GM12801 (cell line): ENCODE results near the gene ASIC3.

Experiments used
- TF ChIP-seq, protein P1 (sequence below): IDR thresholded peaks from one replicate; pipeline ENCODE4 v1.5.1; 2011; ENCODE audit warnings: control low read depth; ENCODE audit not compliant: insufficient read length; ENCODE audit errors: extremely low read depth

The ASIC3 gene

DNA sequence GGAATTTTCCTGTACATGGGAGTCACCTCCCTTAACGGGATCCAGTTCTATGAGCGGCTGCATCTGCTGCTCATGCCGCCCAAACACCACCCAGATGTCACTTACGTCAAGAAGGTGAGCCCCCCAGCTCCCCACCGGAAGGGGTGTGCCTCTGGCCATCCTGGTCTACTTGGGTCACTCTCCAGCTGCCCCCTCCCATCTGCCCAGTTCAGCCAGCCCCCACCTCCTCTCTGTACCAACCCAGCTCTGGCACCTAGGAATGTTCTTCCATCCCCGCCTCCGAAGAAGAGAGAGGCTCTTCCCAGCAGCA, 27.3 kb downstream of the ASIC3 start:
- TF ChIP-seq, protein P1, sequence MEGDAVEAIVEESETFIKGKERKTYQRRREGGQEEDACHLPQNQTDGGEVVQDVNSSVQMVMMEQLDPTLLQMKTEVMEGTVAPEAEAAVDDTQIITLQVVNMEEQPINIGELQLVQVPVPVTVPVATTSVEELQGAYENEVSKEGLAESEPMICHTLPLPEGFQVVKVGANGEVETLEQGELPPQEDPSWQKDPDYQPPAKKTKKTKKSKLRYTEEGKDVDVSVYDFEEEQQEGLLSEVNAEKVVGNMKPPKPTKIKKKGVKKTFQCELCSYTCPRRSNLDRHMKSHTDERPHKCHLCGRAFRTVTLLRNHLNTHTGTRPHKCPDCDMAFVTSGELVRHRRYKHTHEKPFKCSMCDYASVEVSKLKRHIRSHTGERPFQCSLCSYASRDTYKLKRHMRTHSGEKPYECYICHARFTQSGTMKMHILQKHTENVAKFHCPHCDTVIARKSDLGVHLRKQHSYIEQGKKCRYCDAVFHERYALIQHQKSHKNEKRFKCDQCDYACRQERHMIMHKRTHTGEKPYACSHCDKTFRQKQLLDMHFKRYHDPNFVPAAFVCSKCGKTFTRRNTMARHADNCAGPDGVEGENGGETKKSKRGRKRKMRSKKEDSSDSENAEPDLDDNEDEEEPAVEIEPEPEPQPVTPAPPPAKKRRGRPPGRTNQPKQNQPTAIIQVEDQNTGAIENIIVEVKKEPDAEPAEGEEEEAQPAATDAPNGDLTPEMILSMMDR, result no peak

DNA sequence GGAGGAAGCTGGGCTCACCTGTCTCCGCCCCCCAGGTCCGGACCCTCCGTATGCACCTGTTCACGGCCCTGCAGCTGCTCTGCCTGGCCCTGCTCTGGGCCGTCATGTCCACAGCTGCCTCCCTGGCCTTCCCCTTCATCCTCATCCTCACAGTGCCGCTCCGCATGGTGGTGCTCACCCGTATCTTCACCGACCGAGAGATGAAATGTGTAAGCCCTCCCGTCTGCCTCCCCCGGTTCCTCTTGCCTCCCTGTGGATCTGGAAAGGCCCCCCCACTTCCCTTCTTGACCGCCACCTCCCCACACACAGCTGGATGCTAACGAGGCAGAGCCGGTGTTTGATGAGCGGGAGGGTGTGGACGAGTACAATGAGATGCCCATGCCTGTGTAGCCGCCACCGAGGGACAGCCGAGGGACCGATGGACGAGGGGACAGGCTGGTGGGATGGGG, 27.7 kb downstream of the ASIC3 start:
- TF ChIP-seq, protein P1, result no peak

DNA sequence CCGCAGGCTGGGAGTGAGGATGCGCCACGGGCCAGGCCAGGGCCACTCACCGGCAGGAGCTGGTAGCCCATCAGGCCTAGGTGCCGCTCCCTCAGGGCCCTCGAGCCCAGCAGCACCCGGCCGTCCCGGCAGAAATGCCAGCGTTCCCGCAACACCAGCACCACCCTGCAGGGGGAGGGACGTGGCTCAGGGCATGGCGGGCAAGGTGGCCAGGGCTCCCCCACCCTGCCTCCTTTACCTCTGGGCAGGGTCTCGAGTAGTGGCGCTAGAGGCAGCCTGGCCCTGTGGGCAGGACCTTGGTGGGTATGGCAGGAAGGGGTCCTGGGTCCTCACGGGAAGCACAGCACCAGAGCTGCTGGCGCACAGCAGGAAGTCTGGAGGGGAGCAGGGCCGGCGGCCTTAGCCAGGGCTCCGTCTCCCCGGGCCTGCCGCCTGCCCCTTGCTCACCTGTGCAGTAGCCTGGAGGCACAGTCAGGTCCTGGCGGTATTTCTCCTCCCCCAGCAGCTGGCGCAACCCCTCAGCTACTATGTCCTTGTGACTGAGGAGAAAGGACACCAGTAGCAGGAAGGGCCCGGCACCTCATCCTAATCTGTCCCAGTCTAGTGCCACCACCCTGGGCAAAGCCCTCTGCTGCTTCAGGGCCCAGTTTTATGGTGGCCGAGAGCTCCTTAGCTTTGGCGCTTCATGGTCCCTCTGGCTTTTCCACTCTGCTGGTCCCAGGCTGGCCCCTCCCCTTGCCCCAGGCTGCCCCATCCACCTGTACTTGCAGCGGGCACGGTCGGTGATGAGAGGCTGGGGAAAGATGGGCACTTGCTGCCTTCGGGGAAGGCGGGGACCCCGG, 28.8 kb downstream of the ASIC3 start:
- TF ChIP-seq, protein P1, result no peak

DNA sequence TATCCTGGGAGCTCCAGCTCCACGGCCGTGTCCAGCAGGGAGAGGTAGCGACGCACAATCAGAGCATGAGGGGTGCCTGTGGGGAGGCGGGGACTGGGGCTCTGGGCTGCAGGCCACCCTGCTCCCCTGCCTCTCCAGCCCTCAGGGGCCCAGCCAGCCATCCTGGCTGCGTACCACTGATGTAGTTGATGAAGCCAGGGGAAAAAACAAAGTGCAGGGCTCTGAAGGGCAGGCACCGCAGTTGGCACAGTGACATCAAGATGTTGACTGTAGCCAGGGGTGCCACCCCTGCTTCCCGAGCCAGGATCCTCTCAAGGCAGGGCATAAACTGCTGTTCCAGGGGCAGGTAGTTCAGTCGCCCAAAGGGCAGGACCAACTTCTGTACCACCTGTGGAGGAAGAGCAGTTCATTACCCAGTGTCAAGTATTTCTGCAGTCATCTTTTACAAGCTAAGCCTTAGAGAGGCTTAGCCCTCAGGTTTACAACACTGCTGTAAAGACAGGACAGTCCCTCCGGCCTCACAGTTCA, 29.4 kb downstream of the ASIC3 start:
- TF ChIP-seq, protein P1, result no peak

DNA sequence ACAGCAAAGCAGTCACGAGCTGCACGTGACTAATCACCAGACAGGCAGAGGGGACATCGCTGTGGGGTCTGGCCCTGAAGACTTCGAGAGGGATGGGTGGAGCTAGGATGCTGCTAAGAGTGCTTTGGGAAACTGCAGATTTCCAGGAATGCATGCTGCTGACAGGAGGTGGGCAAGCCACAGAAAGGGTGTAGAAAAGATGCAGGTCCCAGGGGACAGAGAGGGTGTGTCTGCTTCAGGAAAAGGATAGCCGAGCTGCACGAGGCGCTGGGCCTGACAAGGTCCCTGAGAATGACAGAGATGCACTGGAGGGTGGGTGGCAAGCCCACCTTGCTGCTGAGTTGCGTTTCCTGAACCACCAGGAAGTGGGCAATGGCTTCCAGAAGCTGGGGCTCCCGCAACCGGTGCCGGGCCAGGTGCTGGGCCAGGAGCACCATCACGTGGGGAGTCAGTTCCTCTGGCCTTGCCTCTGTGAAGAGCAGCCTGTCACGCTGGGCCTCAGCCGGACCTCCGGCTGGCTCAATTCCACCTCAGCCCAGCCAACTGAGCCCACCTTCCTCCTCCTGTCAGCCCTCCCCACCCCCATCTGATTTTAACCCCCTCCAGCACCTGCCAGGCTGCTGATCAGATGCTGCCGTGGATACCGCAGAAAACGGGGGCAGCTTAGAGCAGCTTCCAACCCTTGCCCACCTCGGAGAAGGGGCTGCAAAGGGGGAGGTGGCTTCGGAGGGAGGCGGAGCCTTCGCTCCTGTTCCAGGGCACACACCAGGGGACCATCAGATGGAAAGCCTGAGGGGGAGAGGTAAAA, 30.1 kb downstream of the ASIC3 start:
- TF ChIP-seq, protein P1, result no peak

DNA sequence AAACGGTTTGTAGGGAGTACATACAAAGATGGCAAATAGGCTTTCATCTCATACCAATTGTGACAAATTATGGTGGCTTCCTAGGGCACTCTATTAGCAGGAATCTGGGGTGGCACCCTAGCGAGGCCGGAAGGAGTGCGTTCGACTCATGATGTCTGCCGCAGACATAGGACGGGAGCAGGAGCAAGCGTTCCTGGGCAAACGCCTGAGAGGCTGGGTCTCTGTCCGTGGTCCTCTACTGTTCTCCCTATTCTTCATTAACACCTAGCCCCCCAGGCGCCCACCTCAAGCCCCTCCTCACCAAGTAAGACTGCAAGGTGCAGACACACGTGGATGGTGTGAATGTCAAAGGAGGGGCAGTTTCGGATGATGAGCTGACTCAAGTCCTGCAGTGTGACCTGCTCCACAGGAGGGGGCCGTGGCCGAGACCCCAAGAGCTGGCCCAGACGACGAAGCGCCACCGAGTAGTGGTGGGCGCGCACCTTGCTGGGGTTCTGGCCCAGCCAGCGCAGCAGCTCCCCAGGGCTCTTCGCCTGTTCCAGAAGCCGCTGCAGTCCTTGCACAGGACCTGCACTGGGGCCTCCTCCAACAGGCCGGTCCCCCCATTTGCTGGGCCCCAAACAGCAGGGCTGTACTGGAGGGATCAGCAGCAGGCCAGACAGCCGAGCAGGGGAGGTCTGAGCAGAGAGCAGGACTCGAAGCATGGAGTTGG, 31.0 kb downstream of the ASIC3 start:
- TF ChIP-seq, protein P1, result no peak

- TF ChIP-seq, protein P1, result no peak
These were observed 31.8 kb downstream of the ASIC3 start for GRCh38 chr7:151080067-151080521.
